ENCODE data around the gene CHN2. TPM values are rescaled to one million over a fixed set of nuclear protein-coding genes. Genes with fewer than 3 reads are reported as not detected.

The CHN2 gene
- total RNA-seq, 1 experiment from 2014 or later = 18.8 TPM

GRCh38 chr7:29216128-29216527, 21.6 kb downstream of the CHN2 start:
- H3K4me3 Mint-ChIP-seq (ENCODE audit: unreplicated experiment) = no peak overlapping the region
- H3K36me3 Mint-ChIP-seq (ENCODE audit: insufficient read depth, unreplicated experiment) = no peaks in the 10 kb centered on the region
- H3K27ac Mint-ChIP-seq (ENCODE audit: unreplicated experiment) = no peak overlapping the region
- no peak for TF ChIP-seq CTCF (IDR thresholded peaks at IDR 0.05; ENCODE audit: insufficient read depth in 1 of 2, low read depth in 1 of 2, low read length in 1 of 2, severe bottlenecking in 1 of 2, unreplicated experiment in 1 of 2)
- H3K9me3 ChIP-seq = peaks cover 6% of the 10 kb centered on the region; the same call in 1 of the 2 replicates
- no peaks in the 10 kb centered on the region for H3K9me3 Mint-ChIP-seq (ENCODE audit: unreplicated experiment)
- no peaks in the 10 kb centered on the region for H3K27me3 ChIP-seq (replicated peaks; ENCODE audit: control insufficient read depth, insufficient read depth, low read length)
- no TSS peak for BruUV-seq (replicated peaks)
- peaks cover 12% of the 10 kb centered on the region for H3K4me1 Mint-ChIP-seq (ENCODE audit: low read depth, unreplicated experiment)
- H3K4me1 ChIP-seq = peaks cover 12% of the 10 kb centered on the region; the same call in 1 of the 2 replicates
- H3K36me3 ChIP-seq (ENCODE audit: control insufficient read depth, insufficient read depth, low read length) = no peaks in the 10 kb centered on the region
- no peak overlapping the region for H3K4me3 ChIP-seq (ENCODE audit: low read depth, low read length)
- ChIA-PET CTCF (no interaction called here), POLR2A (no interaction called here)
- H3K27me3 Mint-ChIP-seq (ENCODE audit: insufficient read depth, unreplicated experiment) = no peaks in the 10 kb centered on the region
- intact Hi-C loops (cut with micrococcal nuclease; ENCODE audit: unreplicated experiment) = no loop called here
- no peak for DNase-seq

GRCh38 chr7:29217113-29217512, 22.5 kb downstream of the CHN2 start:
- Mint-ChIP-seq H3K36me3 (ENCODE audit: insufficient read depth, unreplicated experiment) (no peaks in the 10 kb centered on the region), H3K9me3 (ENCODE audit: unreplicated experiment) (peaks cover 7% of the 10 kb centered on the region), H3K4me3 (ENCODE audit: unreplicated experiment) (no peak overlapping the region), H3K4me1 (ENCODE audit: low read depth, unreplicated experiment) (peaks cover 12% of the 10 kb centered on the region), H3K27ac (ENCODE audit: unreplicated experiment) (no peak overlapping the region), H3K27me3 (ENCODE audit: insufficient read depth, unreplicated experiment) (no peaks in the 10 kb centered on the region)
- Histone ChIP-seq H3K9me3 (peaks cover 6% of the 10 kb centered on the region; the same call in 1 of the 2 replicates), H3K27me3 (replicated peaks; ENCODE audit: control insufficient read depth, insufficient read depth, low read length) (no peaks in the 10 kb centered on the region), H3K4me1 (peaks cover 12% of the 10 kb centered on the region; the same call in 1 of the 2 replicates), H3K4me3 (ENCODE audit: low read depth, low read length) (no peak overlapping the region), H3K36me3 (ENCODE audit: control insufficient read depth, insufficient read depth, low read length) (no peaks in the 10 kb centered on the region)
- BruUV-seq (replicated peaks) = no TSS peak
- no peak for DNase-seq
- ChIA-PET POLR2A (no interaction called here), CTCF (interaction anchor here (0.7 to 1.0 kb wide), 3 partner anchors 15 to 295 kb away, joined by 3 read pairs; no protein-coding TSS in a partner anchor)
- intact Hi-C loops (cut with micrococcal nuclease; ENCODE audit: unreplicated experiment) = no loop called here
- TF ChIP-seq CTCF (IDR thresholded peaks at IDR 0.05; ENCODE audit: insufficient read depth in 1 of 2, low read depth in 1 of 2, low read length in 1 of 2, severe bottlenecking in 1 of 2, unreplicated experiment in 1 of 2) = no peak

- H3K9me3 Mint-ChIP-seq (ENCODE audit: unreplicated experiment) = peaks cover 7% of the 10 kb centered on the region
- DNase-seq = no peak
- BruUV-seq (replicated peaks) = no TSS peak
- Histone ChIP-seq H3K4me3 (ENCODE audit: low read depth, low read length) (no peak overlapping the region), H3K36me3 (ENCODE audit: control insufficient read depth, insufficient read depth, low read length) (no peaks in the 10 kb centered on the region), H3K27me3 (replicated peaks; ENCODE audit: control insufficient read depth, insufficient read depth, low read length) (no peaks in the 10 kb centered on the region), H3K4me1 (peaks cover 11% of the 10 kb centered on the region), H3K9me3 (peaks cover 6% of the 10 kb centered on the region; the same call in 1 of the 2 replicates)
- no peak for TF ChIP-seq CTCF (IDR thresholded peaks at IDR 0.05; ENCODE audit: insufficient read depth in 1 of 2, low read depth in 1 of 2, low read length in 1 of 2, severe bottlenecking in 1 of 2, unreplicated experiment in 1 of 2)
- no peaks in the 10 kb centered on the region for H3K36me3 Mint-ChIP-seq (ENCODE audit: insufficient read depth, unreplicated experiment)
- intact Hi-C loops (cut with micrococcal nuclease; ENCODE audit: unreplicated experiment) = no loop called here
- H3K4me1 Mint-ChIP-seq (ENCODE audit: low read depth, unreplicated experiment) = peaks cover 9% of the 10 kb centered on the region
- ChIA-PET CTCF (no interaction called here), POLR2A (no interaction called here)
- no peak overlapping the region for H3K4me3 Mint-ChIP-seq (ENCODE audit: unreplicated experiment)
- no peak overlapping the region for H3K27ac Mint-ChIP-seq (ENCODE audit: unreplicated experiment)
- H3K27me3 Mint-ChIP-seq (ENCODE audit: insufficient read depth, unreplicated experiment) = no peaks in the 10 kb centered on the region
Observed at GRCh38 chr7:29224726-29225125, 30.2 kb downstream of the CHN2 start.

Measured in Caco-2 (cell line).